HepG2 (cell line): ENCODE measurements around the gene NCOA7. TPM values are rescaled to one million over a fixed set of nuclear protein-coding genes. Genes with fewer than 3 reads are reported as not detected.
A peak's percentile ranks its signal among the peaks of the same experiment; 100 is the strongest.

ENCODE experiments used
- HDAC1 ChIP-seq: sonication (generic); formaldehyde crosslinking; IDR thresholded peaks from 2 replicates; pipeline ENCODE4 v1.5.1; 2020; ENCODE audit warnings: mild to moderate bottlenecking, missing genetic modification reagents
- HNRNPH1 ChIP-seq: fragments of 200-400 bp; formaldehyde crosslinking; optimal IDR thresholded peaks from 2 replicates; pipeline ENCODE3; 2017; ENCODE audit warnings: mild to moderate bottlenecking, low read depth, low read length
- MED8 ChIP-seq: sonication (generic); formaldehyde crosslinking; IDR thresholded peaks from 2 replicates; pipeline ENCODE4 v1.8.1; 2023; ENCODE audit warnings: mild to moderate bottlenecking, missing genetic modification reagents; ENCODE audit not compliant: insufficient replicate concordance
- MEIS1 ChIP-seq: sonication (generic); formaldehyde crosslinking; IDR thresholded peaks from 2 replicates; pipeline ENCODE4 v1.9.0; 2021; ENCODE audit warnings: mild to moderate bottlenecking, missing genetic modification reagents, moderate library complexity, borderline replicate concordance
- NR2F6 ChIP-seq, 2 experiments: IDR thresholded peaks; 2 replicates each; pipeline ENCODE4 v1.6.1; 2016; ENCODE audit warnings: antibody characterized with exemption in 1 of 2, mild to moderate bottlenecking in 1 of 2
- PHF8 ChIP-seq: sonication (generic); formaldehyde crosslinking; IDR thresholded peaks from 2 replicates; pipeline ENCODE4 v1.5.0; 2020; ENCODE audit warnings: missing genetic modification reagents
- RNF2 ChIP-seq: fragments of 450-650 bp; conservative IDR thresholded peaks from 2 replicates; pipeline ENCODE4 v1.6.1; 2016; ENCODE audit warnings: low read depth
- TCF7L2 ChIP-seq: IDR thresholded peaks from 2 replicates; pipeline ENCODE4 v1.6.1; 2011; ENCODE audit warnings: mild to moderate bottlenecking, low read depth, low read length, moderate library complexity
- ZNF484 ChIP-seq: sonication (generic); formaldehyde crosslinking; IDR thresholded peaks from 2 replicates; pipeline ENCODE4 v1.5.1; 2020; ENCODE audit warnings: mild to moderate bottlenecking, low read depth, missing genetic modification reagents, borderline replicate concordance
- ZNF749 ChIP-seq: sonication (generic); formaldehyde crosslinking; IDR thresholded peaks from 2 replicates; pipeline ENCODE4 v1.8.0; 2022; ENCODE audit warnings: mild to moderate bottlenecking, missing genetic modification reagents, moderate library complexity, borderline replicate concordance
- ZNF775 ChIP-seq: sonication (generic); formaldehyde crosslinking; IDR thresholded peaks from 2 replicates; pipeline ENCODE4 v1.4.0; 2020; ENCODE audit warnings: missing genetic modification reagents, mild to moderate bottlenecking, moderate library complexity, borderline replicate concordance
- ZNF776 ChIP-seq: sonication (generic); formaldehyde crosslinking; IDR thresholded peaks from 2 replicates; pipeline ENCODE4 v1.4.0; 2020; ENCODE audit warnings: mild to moderate bottlenecking, missing genetic modification reagents
- ZSCAN30 ChIP-seq: sonication (generic); formaldehyde crosslinking; IDR thresholded peaks from 2 replicates; pipeline ENCODE4 v1.5.0; 2020; ENCODE audit warnings: mild to moderate bottlenecking, missing genetic modification reagents
- polyA plus RNA-seq, 8 experiments: library from polyadenylated mRNA; depleted of rRNA in 3 of 8; stranded (reverse) in 7 of 8; unstranded in 1 of 8; fragments of >200 nt; fragmentation: Illumina TruSeq in 4 of 8; extraction: Trizol in 4 of 8; gene quantifications; 2 replicates each; pipeline versions ENCODE4 v1.2.1 to v1.2.3, GENCODE V29; 2011 to 2016; ENCODE audit warnings: low read depth in 4 of 8, missing spikeins in 1 of 8, mixed read lengths in 1 of 8; ENCODE audit not compliant: insufficient read depth in 1 of 8
- total RNA-seq, 5 experiments: library from RNA; depleted of rRNA; stranded (reverse); fragments of >200 nt; fragmentation: Illumina TruSeq; extraction: Trizol; gene quantifications; 2 replicates each; pipeline ENCODE4 v1.2.3, GENCODE V29; 2016; ENCODE audit warnings: low read depth in 1 of 5
- TF ChIP-seq, protein P1 (sequence below): sonication (generic); formaldehyde crosslinking; IDR thresholded peaks from 2 replicates; pipeline ENCODE4 v1.8.1; 2022; ENCODE audit warnings: mild to moderate bottlenecking, missing genetic modification reagents
- TF ChIP-seq, protein P2 (sequence below): sonication (generic); formaldehyde crosslinking; IDR thresholded peaks from 2 replicates; pipeline ENCODE4 v1.5.0; 2020; ENCODE audit warnings: missing genetic modification reagents
- TF ChIP-seq, protein P3 (sequence below): sonication (generic); formaldehyde crosslinking; IDR thresholded peaks from 2 replicates; pipeline ENCODE4 v1.8.0; 2023; ENCODE audit warnings: mild to moderate bottlenecking, missing genetic modification reagents
- TF ChIP-seq, protein P4 (sequence below): IDR thresholded peaks from 2 replicates; pipeline ENCODE4 v1.6.1; 2016
- TF ChIP-seq, protein P5 (sequence below): sonication (generic); formaldehyde crosslinking; IDR thresholded peaks from 2 replicates; pipeline ENCODE4 v1.8.0; 2022; ENCODE audit warnings: missing genetic modification reagents, mild to moderate bottlenecking, moderate library complexity, borderline replicate concordance
- TF ChIP-seq, protein P6 (sequence below): sonication (generic); formaldehyde crosslinking; IDR thresholded peaks from 2 replicates; pipeline ENCODE4 v1.5.1; 2020; ENCODE audit warnings: missing genetic modification reagents, mild to moderate bottlenecking, borderline replicate concordance

The NCOA7 gene
- total and polyA plus RNA-seq, 2 of the 13 experiments (the other 11 are each of a cell fraction or from before 2014, with no cell fraction given): 13.6 to 20.8 TPM

DNA sequence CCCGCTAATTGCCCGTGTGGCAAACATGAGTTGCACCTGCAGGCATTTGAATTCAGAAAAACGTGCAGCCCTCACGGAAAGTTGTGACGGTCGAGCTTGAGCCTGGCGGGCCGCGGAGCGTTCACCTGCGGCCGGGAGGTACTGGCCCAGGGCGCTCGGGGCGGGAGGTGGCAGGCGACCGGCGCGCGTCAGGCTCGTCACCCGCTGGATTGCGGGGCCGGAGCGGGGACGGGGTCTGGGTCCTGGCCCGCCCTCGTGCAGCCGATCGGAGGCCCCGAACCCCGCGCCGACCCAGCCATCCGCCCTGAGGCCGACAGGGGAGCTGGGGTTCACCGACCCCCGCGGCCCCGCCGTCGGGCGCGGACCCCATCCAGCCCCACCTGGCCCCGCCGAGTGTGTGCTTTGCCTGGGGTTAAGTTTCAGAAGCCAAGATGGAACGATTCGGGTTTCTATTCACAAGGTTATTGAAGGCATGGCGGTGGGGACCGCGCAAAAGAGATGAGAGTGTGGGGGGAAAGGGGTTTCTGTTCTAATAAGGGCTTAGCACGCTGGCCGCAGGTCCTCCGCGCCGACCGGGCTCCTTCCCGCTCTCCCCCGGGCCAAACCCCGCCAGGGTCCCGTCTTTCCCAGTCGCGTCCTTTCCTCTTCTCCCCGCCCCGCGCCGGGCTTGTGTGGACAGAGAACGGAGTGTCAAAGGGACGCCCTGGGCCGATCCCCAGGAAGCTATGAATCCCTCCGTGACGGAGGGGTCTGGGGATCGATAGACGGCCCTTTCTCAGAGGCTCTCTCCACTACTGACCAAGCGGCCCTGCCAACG lies 43.0 kb upstream of the NCOA7 start (continued):
- TF ChIP-seq TCF7L2 (no peak), ZSCAN30 (CRISPR knock-in tag) (no peak), ZNF749 (CRISPR knock-in tag) (no peak), ZNF775 (CRISPR knock-in tag) (no peak), MEIS1 (CRISPR knock-in tag) (0 out of 2 replicates have a peak, but pooled peaks have one; percentile 22), HNRNPH1 (no peak), PHF8 (CRISPR knock-in tag) (0 out of 2 replicates have a peak, but pooled peaks have one; percentile 24), HDAC1 (peak; percentile 17), ZNF776 (CRISPR knock-in tag) (peak; percentile 17; the same call in 1 of the 2 replicates), ZNF484 (CRISPR knock-in tag) (no peak), NR2F6 (IDR thresholded peaks at IDR 0.05) (no peak), NR2F6 (CRISPR knock-in tag; IDR thresholded peaks at IDR 0.05) (no peak), RNF2 (peak; percentile 28; the same call in 1 of the 2 replicates), MED8 (no peak)
- TF ChIP-seq, protein P1, sequence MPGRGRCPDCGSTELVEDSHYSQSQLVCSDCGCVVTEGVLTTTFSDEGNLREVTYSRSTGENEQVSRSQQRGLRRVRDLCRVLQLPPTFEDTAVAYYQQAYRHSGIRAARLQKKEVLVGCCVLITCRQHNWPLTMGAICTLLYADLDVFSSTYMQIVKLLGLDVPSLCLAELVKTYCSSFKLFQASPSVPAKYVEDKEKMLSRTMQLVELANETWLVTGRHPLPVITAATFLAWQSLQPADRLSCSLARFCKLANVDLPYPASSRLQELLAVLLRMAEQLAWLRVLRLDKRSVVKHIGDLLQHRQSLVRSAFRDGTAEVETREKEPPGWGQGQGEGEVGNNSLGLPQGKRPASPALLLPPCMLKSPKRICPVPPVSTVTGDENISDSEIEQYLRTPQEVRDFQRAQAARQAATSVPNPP: 0 out of 2 replicates have a peak, but pooled peaks have one; percentile 15
- TF ChIP-seq, protein P2, sequence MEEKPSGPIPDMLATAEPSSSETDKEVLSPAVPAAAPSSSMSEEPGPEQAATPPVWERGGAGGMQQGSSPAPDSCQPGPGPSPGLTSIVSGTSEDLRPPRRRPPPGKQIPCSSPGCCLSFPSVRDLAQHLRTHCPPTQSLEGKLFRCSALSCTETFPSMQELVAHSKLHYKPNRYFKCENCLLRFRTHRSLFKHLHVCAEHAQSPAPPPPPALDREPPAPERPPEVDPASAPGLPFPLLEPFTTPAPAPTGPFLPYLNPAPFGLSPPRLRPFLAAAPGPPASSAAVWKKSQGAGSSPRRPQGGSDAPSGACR (CRISPR knock-in tag): no peak
- TF ChIP-seq, protein P3, sequence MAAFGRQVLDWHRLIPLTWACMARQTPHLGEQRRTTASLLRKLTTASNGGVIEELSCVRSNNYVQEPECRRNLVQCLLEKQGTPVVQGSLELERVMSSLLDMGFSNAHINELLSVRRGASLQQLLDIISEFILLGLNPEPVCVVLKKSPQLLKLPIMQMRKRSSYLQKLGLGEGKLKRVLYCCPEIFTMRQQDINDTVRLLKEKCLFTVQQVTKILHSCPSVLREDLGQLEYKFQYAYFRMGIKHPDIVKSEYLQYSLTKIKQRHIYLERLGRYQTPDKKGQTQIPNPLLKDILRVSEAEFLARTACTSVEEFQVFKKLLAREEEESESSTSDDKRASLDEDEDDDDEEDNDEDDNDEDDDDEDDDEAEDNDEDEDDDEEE (CRISPR knock-in tag): no peak
- TF ChIP-seq, protein P4, sequence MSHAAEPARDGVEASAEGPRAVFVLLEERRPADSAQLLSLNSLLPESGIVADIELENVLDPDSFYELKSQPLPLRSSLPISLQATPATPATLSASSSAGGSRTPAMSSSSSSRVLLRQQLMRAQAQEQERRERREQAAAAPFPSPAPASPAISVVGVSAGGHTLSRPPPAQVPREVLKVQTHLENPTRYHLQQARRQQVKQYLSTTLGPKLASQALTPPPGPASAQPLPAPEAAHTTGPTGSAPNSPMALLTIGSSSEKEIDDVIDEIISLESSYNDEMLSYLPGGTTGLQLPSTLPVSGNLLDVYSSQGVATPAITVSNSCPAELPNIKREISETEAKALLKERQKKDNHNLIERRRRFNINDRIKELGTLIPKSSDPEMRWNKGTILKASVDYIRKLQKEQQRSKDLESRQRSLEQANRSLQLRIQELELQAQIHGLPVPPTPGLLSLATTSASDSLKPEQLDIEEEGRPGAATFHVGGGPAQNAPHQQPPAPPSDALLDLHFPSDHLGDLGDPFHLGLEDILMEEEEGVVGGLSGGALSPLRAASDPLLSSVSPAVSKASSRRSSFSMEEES (CRISPR knock-in tag): no peak
- TF ChIP-seq, protein P5, sequence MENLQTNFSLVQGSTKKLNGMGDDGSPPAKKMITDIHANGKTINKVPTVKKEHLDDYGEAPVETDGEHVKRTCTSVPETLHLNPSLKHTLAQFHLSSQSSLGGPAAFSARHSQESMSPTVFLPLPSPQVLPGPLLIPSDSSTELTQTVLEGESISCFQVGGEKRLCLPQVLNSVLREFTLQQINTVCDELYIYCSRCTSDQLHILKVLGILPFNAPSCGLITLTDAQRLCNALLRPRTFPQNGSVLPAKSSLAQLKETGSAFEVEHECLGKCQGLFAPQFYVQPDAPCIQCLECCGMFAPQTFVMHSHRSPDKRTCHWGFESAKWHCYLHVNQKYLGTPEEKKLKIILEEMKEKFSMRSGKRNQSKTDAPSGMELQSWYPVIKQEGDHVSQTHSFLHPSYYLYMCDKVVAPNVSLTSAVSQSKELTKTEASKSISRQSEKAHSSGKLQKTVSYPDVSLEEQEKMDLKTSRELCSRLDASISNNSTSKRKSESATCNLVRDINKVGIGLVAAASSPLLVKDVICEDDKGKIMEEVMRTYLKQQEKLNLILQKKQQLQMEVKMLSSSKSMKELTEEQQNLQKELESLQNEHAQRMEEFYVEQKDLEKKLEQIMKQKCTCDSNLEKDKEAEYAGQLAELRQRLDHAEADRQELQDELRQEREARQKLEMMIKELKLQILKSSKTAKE: no peak
- TF ChIP-seq, protein P6, sequence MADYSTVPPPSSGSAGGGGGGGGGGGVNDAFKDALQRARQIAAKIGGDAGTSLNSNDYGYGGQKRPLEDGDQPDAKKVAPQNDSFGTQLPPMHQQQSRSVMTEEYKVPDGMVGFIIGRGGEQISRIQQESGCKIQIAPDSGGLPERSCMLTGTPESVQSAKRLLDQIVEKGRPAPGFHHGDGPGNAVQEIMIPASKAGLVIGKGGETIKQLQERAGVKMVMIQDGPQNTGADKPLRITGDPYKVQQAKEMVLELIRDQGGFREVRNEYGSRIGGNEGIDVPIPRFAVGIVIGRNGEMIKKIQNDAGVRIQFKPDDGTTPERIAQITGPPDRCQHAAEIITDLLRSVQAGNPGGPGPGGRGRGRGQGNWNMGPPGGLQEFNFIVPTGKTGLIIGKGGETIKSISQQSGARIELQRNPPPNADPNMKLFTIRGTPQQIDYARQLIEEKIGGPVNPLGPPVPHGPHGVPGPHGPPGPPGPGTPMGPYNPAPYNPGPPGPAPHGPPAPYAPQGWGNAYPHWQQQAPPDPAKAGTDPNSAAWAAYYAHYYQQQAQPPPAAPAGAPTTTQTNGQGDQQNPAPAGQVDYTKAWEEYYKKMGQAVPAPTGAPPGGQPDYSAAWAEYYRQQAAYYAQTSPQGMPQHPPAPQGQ (CRISPR knock-in tag): no peak
